Fibroblast of lung (primary cell): ENCODE measurements around the gene CIAO3. TPM values are rescaled to one million over a fixed set of nuclear protein-coding genes. Genes with fewer than 3 reads are reported as not detected.

Experiments
- DNase-seq, 2 donors: peaks; one replicate each; pipeline versions ENCODE4 v3.0.0 to v3.0.0-alpha.2; 2010; ENCODE audit warnings: low read depth in 2 of 2
- H2AFZ ChIP-seq: 2 replicates; pipeline ENCODE4 v1.5.1; 2012; ENCODE audit warnings: low read length, control low read depth, inconsistent platforms
- H3K27ac ChIP-seq: 2 replicates; pipeline ENCODE4 v1.5.1; 2011; ENCODE audit warnings: low read length, control low read depth; ENCODE audit not compliant: insufficient read depth
- H3K27me3 ChIP-seq: 2 replicates; pipeline ENCODE4 v1.5.1; 2011; ENCODE audit warnings: mild to moderate bottlenecking, low read length; ENCODE audit not compliant: control insufficient read depth, insufficient read depth
- H3K36me3 ChIP-seq: 2 replicates; pipeline ENCODE4 v1.5.1; 2011; ENCODE audit warnings: low read length; ENCODE audit not compliant: control insufficient read depth, insufficient read depth
- H3K4me1 ChIP-seq: 2 replicates; pipeline ENCODE4 v1.5.1; 2011; ENCODE audit warnings: low read length; ENCODE audit not compliant: control insufficient read depth, insufficient read depth; ENCODE audit errors: extremely low read depth
- H3K4me2 ChIP-seq: 2 replicates; pipeline ENCODE4 v1.5.1; 2011; ENCODE audit warnings: low read length, control low read depth; ENCODE audit not compliant: insufficient read depth; ENCODE audit errors: extremely low read depth
- H3K4me3 ChIP-seq, 4 experiments: fragments of 200-600 bp in 1 of 4; sonication (generic) in 1 of 4; replicated peaks in 1 of 4; 2 replicates each; pipeline ENCODE4 v1.5.1; 2011 to 2016; ENCODE audit warnings: low read length in 4 of 4, low read depth in 3 of 4, mild to moderate bottlenecking in 3 of 4, control low read depth in 2 of 4, inconsistent platforms in 1 of 4, mixed read lengths in 1 of 4; ENCODE audit not compliant: insufficient read depth in 1 of 4; ENCODE audit errors: control extremely low read depth in 1 of 4
- H3K79me2 ChIP-seq: 2 replicates; pipeline ENCODE4 v1.5.1; 2012; ENCODE audit warnings: mild to moderate bottlenecking, low read length, inconsistent platforms; ENCODE audit not compliant: control insufficient read depth, insufficient read depth
- H3K9ac ChIP-seq: 2 replicates; pipeline ENCODE4 v1.5.1; 2011; ENCODE audit warnings: mild to moderate bottlenecking, low read length, control low read depth; ENCODE audit not compliant: insufficient read depth
- H3K9me3 ChIP-seq: 2 replicates; pipeline ENCODE4 v1.5.1; 2012; ENCODE audit warnings: low read depth, low read length; ENCODE audit not compliant: control insufficient read depth, insufficient read depth
- H4K20me1 ChIP-seq: 2 replicates; pipeline ENCODE4 v1.5.1; 2011; ENCODE audit warnings: low read length; ENCODE audit not compliant: control insufficient read depth, insufficient read depth; ENCODE audit errors: extremely low read depth
- EZH2 ChIP-seq: IDR thresholded peaks from 2 replicates; pipeline ENCODE4 v1.5.1; 2012; ENCODE audit warnings: low read length, control low read depth, mild to moderate bottlenecking; ENCODE audit errors: missing control alignments
- polyA plus RNA-seq, 2 donors: library from polyadenylated mRNA; depleted of rRNA in 1 of 2; stranded (reverse) in 1 of 2; unstranded in 1 of 2; fragments of >200 nt; gene quantifications; 2 replicates each; pipeline ENCODE4 v1.2.1, GENCODE V29; 2011 to 2012; ENCODE audit warnings: missing spikeins in 1 of 2
- total RNA-seq: library from RNA; depleted of rRNA; stranded (reverse); fragments of >200 nt; gene quantifications from 2 replicates; pipeline ENCODE4 v1.2.1, GENCODE V29; 2014
- TF ChIP-seq, protein P1 (sequence below), 2 donors: IDR thresholded peaks in 1 of 2; conservative IDR thresholded peaks in 1 of 2; 1 replicate in 1 of 2; 2 replicates in 1 of 2; pipeline ENCODE4 v1.5.1; 2011 to 2012; ENCODE audit warnings: low read length in 2 of 2, control low read depth in 1 of 2, inconsistent platforms in 1 of 2, low read depth in 1 of 2, mild to moderate bottlenecking in 1 of 2

CIAO3 gene
- total and polyA plus RNA-seq, 2 donors (not counting 1 experiment from before 2014, with no cell fraction given), result 9.3 to 31.0 TPM

DNA sequence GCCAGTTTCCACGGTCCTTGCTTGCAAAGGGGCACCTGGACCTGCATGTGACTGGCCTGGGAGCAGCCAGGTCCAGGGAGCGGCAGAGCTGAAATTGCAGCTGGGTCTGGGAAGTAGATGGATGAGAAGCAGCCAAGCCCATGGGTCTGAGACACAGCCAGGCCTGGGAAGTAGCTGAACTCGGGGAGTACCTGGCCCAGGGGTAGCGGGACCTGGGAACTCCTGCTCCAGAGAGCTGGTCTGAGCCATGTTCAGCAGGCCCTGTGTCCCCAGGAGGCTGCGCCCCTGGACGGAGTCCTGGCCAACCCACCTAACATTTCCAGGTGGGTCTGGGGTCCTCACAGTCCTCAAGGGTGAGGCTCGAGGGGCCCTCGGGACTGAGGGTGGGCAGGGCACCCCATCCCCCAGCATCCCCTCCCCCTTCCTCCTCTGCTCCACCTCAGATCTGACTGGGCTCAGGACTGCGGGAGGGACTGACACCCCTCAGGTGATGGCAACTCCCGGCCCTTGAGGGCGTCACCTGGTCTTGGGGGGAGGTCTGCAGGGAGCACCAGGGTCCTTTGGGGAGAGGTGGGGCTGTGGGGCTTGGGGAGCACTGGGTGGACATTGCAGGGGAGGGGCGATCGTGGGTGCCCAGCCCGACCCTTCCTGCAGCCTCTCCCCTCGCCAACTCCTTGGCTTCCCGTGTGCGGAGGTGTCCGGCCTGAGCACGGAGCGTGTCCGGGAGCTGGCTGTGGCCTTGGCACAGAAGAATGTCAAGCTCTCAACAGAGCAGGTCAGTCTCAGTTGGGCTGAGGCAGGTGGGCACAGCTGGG is 22.8 kb upstream of the CIAO3 start:
- no peak for DNase-seq
- H3K36me3 ChIP-seq, result no peaks in the 10 kb centered on the region
- no peak overlapping the region for H3K9ac ChIP-seq
- no peak overlapping the region for H2AFZ ChIP-seq
- H3K27me3 ChIP-seq, result no peaks in the 10 kb centered on the region
- TF ChIP-seq, protein P1, sequence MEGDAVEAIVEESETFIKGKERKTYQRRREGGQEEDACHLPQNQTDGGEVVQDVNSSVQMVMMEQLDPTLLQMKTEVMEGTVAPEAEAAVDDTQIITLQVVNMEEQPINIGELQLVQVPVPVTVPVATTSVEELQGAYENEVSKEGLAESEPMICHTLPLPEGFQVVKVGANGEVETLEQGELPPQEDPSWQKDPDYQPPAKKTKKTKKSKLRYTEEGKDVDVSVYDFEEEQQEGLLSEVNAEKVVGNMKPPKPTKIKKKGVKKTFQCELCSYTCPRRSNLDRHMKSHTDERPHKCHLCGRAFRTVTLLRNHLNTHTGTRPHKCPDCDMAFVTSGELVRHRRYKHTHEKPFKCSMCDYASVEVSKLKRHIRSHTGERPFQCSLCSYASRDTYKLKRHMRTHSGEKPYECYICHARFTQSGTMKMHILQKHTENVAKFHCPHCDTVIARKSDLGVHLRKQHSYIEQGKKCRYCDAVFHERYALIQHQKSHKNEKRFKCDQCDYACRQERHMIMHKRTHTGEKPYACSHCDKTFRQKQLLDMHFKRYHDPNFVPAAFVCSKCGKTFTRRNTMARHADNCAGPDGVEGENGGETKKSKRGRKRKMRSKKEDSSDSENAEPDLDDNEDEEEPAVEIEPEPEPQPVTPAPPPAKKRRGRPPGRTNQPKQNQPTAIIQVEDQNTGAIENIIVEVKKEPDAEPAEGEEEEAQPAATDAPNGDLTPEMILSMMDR (conservative IDR thresholded peaks at IDR 0.05 in 1 of 2, IDR thresholded peaks at IDR 0.05 in 1 of 2; ENCODE audit: low read depth in 1 of 2, low read length in 2 of 2), result no peak
- no peak for TF ChIP-seq EZH2
- no peak overlapping the region for H3K4me2 ChIP-seq
- H3K79me2 ChIP-seq, result no peaks in the 10 kb centered on the region
- H3K4me1 ChIP-seq, result no peaks in the 10 kb centered on the region
- no peak overlapping the region for H3K4me3 ChIP-seq
- H3K9me3 ChIP-seq, result no peaks in the 10 kb centered on the region
- no peak overlapping the region for H3K27ac ChIP-seq
- H4K20me1 ChIP-seq, result no peaks in the 10 kb centered on the region

DNA sequence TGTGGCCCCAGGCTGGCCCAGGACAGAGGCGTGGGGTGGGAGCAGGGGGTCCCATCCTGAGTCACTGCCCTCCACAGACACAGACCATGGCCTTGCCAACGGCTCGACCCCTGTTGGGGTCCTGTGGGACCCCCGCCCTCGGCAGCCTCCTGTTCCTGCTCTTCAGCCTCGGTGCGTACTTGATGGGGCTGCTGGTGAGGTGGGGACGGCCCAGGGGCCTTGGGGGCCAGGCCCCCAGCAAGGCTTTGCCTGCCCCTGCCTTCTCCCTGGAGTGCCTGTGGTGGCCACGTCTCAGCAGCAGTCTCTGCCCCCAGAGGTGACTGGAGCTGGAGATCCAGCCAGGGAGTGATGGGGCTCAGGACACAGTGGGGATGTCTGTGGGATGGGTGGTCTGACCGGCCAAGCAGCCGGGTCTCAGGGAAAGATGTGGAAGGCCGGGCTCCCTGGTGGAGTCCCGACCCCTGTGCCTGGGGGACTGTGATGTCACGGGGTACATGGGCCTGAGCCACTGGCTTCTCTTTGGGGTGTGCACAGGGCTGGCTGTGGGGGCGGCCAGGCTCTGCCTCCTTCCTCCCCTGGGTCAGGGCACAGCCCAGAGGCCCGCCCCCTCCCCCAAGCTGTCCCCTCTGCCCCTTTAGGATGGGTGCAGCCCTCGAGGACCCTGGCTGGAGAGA is 21.9 kb upstream of the CIAO3 start:
- H3K9me3 ChIP-seq, result no peaks in the 10 kb centered on the region
- H3K27me3 ChIP-seq, result no peaks in the 10 kb centered on the region
- no peak for TF ChIP-seq EZH2
- TF ChIP-seq, protein P1 (conservative IDR thresholded peaks at IDR 0.05 in 1 of 2, IDR thresholded peaks at IDR 0.05 in 1 of 2; ENCODE audit: low read depth in 1 of 2, low read length in 2 of 2), result no peak
- H2AFZ ChIP-seq, result no peak overlapping the region
- DNase-seq, result no peak
- H3K4me2 ChIP-seq, result no peak overlapping the region
- no peaks in the 10 kb centered on the region for H3K36me3 ChIP-seq
- no peak overlapping the region for H3K4me3 ChIP-seq
- no peaks in the 10 kb centered on the region for H4K20me1 ChIP-seq
- no peaks in the 10 kb centered on the region for H3K79me2 ChIP-seq
- H3K27ac ChIP-seq, result no peak overlapping the region
- H3K4me1 ChIP-seq, result no peaks in the 10 kb centered on the region
- H3K9ac ChIP-seq, result no peak overlapping the region

DNA sequence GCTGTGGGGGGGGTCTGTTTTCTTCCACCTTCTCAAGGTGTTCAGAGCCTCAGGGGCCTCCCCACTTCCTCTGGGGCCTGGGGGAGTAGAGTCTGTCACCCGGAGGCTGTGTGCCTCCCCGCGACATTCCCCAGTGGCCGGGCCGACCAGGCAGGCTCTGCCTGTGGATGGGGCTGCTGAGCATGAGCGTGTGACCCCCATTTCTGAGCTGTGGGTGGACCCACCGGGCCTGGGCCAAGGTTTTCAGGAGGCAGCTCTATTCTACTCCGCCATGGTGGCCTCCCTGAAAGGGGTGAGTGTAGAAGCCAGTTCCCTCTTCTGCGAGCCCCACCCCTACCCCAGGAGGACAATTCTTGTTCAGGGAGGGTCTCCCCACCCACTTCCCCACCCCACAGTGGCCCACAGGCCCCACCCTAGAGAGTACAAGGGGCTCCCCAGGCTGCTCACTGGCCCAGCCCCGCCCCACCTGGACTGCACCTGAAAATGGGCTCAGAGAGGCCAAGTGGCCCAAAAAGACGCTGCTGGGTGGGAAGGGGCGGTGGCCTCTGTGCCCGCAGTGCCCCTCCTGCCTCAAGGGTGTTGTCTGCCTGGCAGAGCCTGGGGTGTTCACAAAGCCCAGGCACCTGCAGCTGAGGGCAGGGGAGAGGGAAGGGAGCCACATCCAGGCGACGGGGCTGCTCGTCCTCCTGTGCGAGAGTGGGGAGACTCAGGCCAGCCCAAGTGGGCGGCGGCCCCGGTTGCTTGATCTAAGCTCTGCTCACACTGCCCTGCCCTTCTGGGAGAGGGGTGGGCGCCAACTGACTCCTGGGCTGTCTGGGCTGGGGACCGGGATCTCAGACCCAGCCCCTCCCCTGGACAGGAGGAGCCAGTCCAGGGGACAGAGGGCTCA is 21.1 kb upstream of the CIAO3 start:
- Histone ChIP-seq H3K79me2 (no peaks in the 10 kb centered on the region), H4K20me1 (no peaks in the 10 kb centered on the region), H3K9ac (no peak overlapping the region), H3K36me3 (no peaks in the 10 kb centered on the region), H3K27me3 (no peaks in the 10 kb centered on the region), H3K4me1 (no peaks in the 10 kb centered on the region), H3K9me3 (no peaks in the 10 kb centered on the region), H3K27ac (no peak overlapping the region), H2AFZ (no peak overlapping the region), H3K4me2 (no peak overlapping the region), H3K4me3 (no peak overlapping the region)
- DNase-seq, result no peak
- TF ChIP-seq, protein P1 (conservative IDR thresholded peaks at IDR 0.05 in 1 of 2, IDR thresholded peaks at IDR 0.05 in 1 of 2; ENCODE audit: low read depth in 1 of 2, low read length in 2 of 2), result no peak
